Osteoblast (primary cell): Measurements from ENCODE around the gene TRERF1. TPM values are rescaled to one million over a fixed set of nuclear protein-coding genes. Genes with fewer than 3 reads are reported as not detected.

Experiments used
- DNase-seq: peaks from one replicate; pipeline ENCODE4 v3.0.0; 2011; ENCODE audit warnings: low spot score, mixed read lengths; ENCODE audit not compliant: insufficient read length; ENCODE audit errors: missing footprints
- H2AFZ ChIP-seq: 2 replicates; pipeline ENCODE4 v1.6.0; 2011; ENCODE audit warnings: mild to moderate bottlenecking, low read length
- H3K27ac ChIP-seq: 2 replicates; pipeline ENCODE4 v1.5.1; 2011; ENCODE audit warnings: mild to moderate bottlenecking, low read depth, low read length, moderate library complexity
- H3K27me3 ChIP-seq: 2 replicates; pipeline ENCODE4 v1.6.0; 2012; ENCODE audit warnings: mild to moderate bottlenecking, control low read depth, inconsistent platforms, low read length, moderate library complexity; ENCODE audit not compliant: insufficient read depth
- H3K36me3 ChIP-seq: 2 replicates; pipeline ENCODE4 v1.5.1; 2011; ENCODE audit warnings: mild to moderate bottlenecking, low read length, control low read depth, moderate library complexity; ENCODE audit not compliant: insufficient read depth
- H3K4me1 ChIP-seq: 2 replicates; pipeline ENCODE4 v1.5.1; 2011; ENCODE audit warnings: mild to moderate bottlenecking, low read length, control low read depth, moderate library complexity; ENCODE audit not compliant: insufficient read depth
- H3K4me2 ChIP-seq: 2 replicates; pipeline ENCODE4 v1.6.0; 2011; ENCODE audit warnings: mild to moderate bottlenecking, low read length; ENCODE audit not compliant: insufficient read depth
- H3K4me3 ChIP-seq: fragments of 200-600 bp; sonication (generic); 3 replicates; pipeline ENCODE4 v1.5.1; 2012; ENCODE audit warnings: mild to moderate bottlenecking, low read length, inconsistent platforms; ENCODE audit not compliant: insufficient read depth
- H3K79me2 ChIP-seq: 2 replicates; pipeline ENCODE4 v1.6.0; 2012; ENCODE audit warnings: mild to moderate bottlenecking, low read length, control low read depth, inconsistent platforms; ENCODE audit not compliant: insufficient read depth
- H3K9me3 ChIP-seq: 2 replicates; pipeline ENCODE4 v1.5.1; 2011; ENCODE audit warnings: low read depth, low read length, control low read depth
- H4K20me1 ChIP-seq: 2 replicates; pipeline ENCODE4 v1.6.0; 2012; ENCODE audit warnings: mild to moderate bottlenecking, low read length, control low read depth; ENCODE audit not compliant: insufficient read depth
- total RNA-seq: library from RNA; depleted of rRNA; stranded (reverse); fragments of >200 nt; gene quantifications from 2 replicates; pipeline ENCODE4 v1.2.3, GENCODE V29; 2012
- TF ChIP-seq, protein P1 (sequence below): IDR thresholded peaks from 2 replicates; pipeline ENCODE4 v1.5.1; 2011; ENCODE audit warnings: mild to moderate bottlenecking, low read depth, low read length, moderate library complexity; ENCODE audit errors: extremely low read depth

The TRERF1 gene
- total RNA-seq, 1 donor: 4.7 TPM

GRCh38 chr6:42440778-42441696 lies 10.7 kb downstream of the TRERF1 start:
- Histone ChIP-seq H3K27ac (no peak overlapping the region), H3K4me1 (peaks cover 14% of the 10 kb centered on the region), H4K20me1 (peaks cover 7% of the 10 kb centered on the region), H2AFZ (no peak overlapping the region), H3K36me3 (peaks cover 3% of the 10 kb centered on the region), H3K27me3 (no peaks in the 10 kb centered on the region), H3K9me3 (no peaks in the 10 kb centered on the region), H3K4me3 (no peak overlapping the region), H3K79me2 (peaks cover 76% of the 10 kb centered on the region), H3K4me2 (peak overlapping the region; percentile 2)
- no peak for DNase-seq
- TF ChIP-seq, protein P1, sequence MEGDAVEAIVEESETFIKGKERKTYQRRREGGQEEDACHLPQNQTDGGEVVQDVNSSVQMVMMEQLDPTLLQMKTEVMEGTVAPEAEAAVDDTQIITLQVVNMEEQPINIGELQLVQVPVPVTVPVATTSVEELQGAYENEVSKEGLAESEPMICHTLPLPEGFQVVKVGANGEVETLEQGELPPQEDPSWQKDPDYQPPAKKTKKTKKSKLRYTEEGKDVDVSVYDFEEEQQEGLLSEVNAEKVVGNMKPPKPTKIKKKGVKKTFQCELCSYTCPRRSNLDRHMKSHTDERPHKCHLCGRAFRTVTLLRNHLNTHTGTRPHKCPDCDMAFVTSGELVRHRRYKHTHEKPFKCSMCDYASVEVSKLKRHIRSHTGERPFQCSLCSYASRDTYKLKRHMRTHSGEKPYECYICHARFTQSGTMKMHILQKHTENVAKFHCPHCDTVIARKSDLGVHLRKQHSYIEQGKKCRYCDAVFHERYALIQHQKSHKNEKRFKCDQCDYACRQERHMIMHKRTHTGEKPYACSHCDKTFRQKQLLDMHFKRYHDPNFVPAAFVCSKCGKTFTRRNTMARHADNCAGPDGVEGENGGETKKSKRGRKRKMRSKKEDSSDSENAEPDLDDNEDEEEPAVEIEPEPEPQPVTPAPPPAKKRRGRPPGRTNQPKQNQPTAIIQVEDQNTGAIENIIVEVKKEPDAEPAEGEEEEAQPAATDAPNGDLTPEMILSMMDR: no peak

- peaks cover 7% of the 10 kb centered on the region for H4K20me1 ChIP-seq
- H3K4me2 ChIP-seq: no peak overlapping the region
- no peak overlapping the region for H3K27ac ChIP-seq
- no peaks in the 10 kb centered on the region for H3K9me3 ChIP-seq
- peaks cover 3% of the 10 kb centered on the region for H3K36me3 ChIP-seq
- H3K79me2 ChIP-seq: peaks cover 69% of the 10 kb centered on the region
- TF ChIP-seq, protein P1: no peak
- H3K4me3 ChIP-seq: no peak overlapping the region
- no peak overlapping the region for H2AFZ ChIP-seq
- no peaks in the 10 kb centered on the region for H3K27me3 ChIP-seq
- DNase-seq: no peak
- H3K4me1 ChIP-seq: peaks cover 14% of the 10 kb centered on the region
Measured at GRCh38 chr6:42440027-42440426, 11.7 kb downstream of the TRERF1 start.

DNA sequence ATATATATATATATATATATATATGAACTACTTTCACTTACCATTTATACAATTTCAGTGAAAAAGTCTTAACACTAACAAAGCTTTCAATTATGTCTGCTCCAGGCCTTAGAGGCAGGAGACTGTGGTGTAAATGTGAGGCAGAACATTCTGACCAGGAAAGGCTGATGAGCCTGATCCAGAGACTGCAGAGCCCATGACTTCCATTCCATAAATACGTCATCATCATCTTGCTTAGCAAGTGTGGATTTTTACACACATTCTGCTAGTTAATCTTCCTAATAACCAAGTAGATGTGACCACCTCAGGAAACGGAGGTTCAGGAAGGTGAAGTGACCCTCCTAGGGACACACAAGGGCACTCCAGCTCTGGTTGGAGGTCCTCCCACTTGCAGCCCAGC lies 14.9 kb downstream of the TRERF1 start:
- Histone ChIP-seq H3K27me3 (no peaks in the 10 kb centered on the region), H3K4me3 (no peak overlapping the region), H3K4me2 (no peak overlapping the region), H3K79me2 (peaks cover 64% of the 10 kb centered on the region), H2AFZ (no peak overlapping the region), H3K36me3 (no peaks in the 10 kb centered on the region), H3K4me1 (peaks cover 14% of the 10 kb centered on the region), H4K20me1 (no peaks in the 10 kb centered on the region), H3K9me3 (peaks cover 2% of the 10 kb centered on the region), H3K27ac (no peak overlapping the region)
- TF ChIP-seq, protein P1: no peak
- DNase-seq: no peak

DNA sequence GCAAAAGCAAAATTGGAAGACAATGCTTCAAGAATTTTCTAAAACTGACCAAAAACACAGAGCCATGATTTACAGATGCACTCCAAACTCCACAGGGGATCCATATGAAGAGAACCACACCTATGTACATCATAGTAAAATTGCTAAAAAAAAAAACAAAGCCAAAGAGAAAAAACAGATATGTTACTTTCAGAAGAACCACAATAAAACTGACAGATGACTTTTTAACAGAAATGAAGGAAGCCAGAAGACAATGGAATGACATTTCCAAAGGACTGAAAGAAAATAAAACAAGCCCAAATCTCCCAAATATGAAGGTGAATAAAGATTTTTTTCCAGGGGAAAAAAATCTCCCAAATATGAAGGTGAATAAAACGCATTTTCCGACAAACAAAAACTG lies 17.5 kb downstream of the TRERF1 start:
- no peaks in the 10 kb centered on the region for H4K20me1 ChIP-seq
- TF ChIP-seq, protein P1: no peak
- no peaks in the 10 kb centered on the region for H3K36me3 ChIP-seq
- H3K79me2 ChIP-seq: peaks cover 50% of the 10 kb centered on the region
- H3K4me3 ChIP-seq: no peak overlapping the region
- no peak overlapping the region for H2AFZ ChIP-seq
- H3K4me2 ChIP-seq: no peak overlapping the region
- no peak for DNase-seq
- H3K27me3 ChIP-seq: no peaks in the 10 kb centered on the region
- no peak overlapping the region for H3K27ac ChIP-seq
- peaks cover 2% of the 10 kb centered on the region for H3K9me3 ChIP-seq
- peaks cover under 1% of the 10 kb centered on the region for H3K4me1 ChIP-seq
